SJCRH30 (cell line): Measurements from ENCODE around the gene BCKDHB. TPM values are rescaled to one million over a fixed set of nuclear protein-coding genes. Genes with fewer than 3 reads are reported as not detected.
"Not testable (repeated sequence)": the region's sequence is repeated elsewhere in the genome, so short reads cannot be mapped to it uniquely, and the experiment has no call there.

Experiments
- DNase-seq, 2 experiments: peaks; one replicate each; pipeline ENCODE4 v3.0.0-alpha.2; 2015 to 2020
- H3K27ac ChIP-seq: fragments of 250-450 bp; sonication (Bioruptor Pico); 2 replicates; pipeline ENCODE4 v1.5.1; 2020; ENCODE audit warnings: mild to moderate bottlenecking, moderate library complexity
- H3K27me3 ChIP-seq: fragments of 250-450 bp; sonication (Bioruptor Pico); 2 replicates; pipeline ENCODE4 v1.5.1; 2020; ENCODE audit warnings: mild to moderate bottlenecking, moderate library complexity
- H3K36me3 ChIP-seq: fragments of 250-450 bp; sonication (Bioruptor Pico); 2 replicates; pipeline ENCODE4 v1.5.1; 2020; ENCODE audit warnings: mild to moderate bottlenecking, moderate library complexity
- H3K4me1 ChIP-seq: fragments of 250-450 bp; sonication (Bioruptor Pico); 2 replicates; pipeline ENCODE4 v1.5.1; 2020; ENCODE audit warnings: mild to moderate bottlenecking, moderate library complexity
- H3K4me3 ChIP-seq: fragments of 250-450 bp; sonication (Bioruptor Pico); 2 replicates; pipeline ENCODE4 v1.5.1; 2020; ENCODE audit warnings: mild to moderate bottlenecking, moderate library complexity
- H3K9me3 ChIP-seq: fragments of 250-450 bp; sonication (Bioruptor Pico); replicated peaks from 2 replicates; pipeline ENCODE4 v1.5.1; 2020; ENCODE audit warnings: mild to moderate bottlenecking, moderate library complexity
- total RNA-seq: library from RNA; depleted of rRNA; stranded (reverse); fragments of >200 nt; shearing (Covaris generic); gene quantifications from 2 replicates; pipeline ENCODE4 v1.2.3, GENCODE V29; 2014

The BCKDHB gene
- total RNA-seq, 1 experiment from 2014 or later = 26.8 TPM

DNA sequence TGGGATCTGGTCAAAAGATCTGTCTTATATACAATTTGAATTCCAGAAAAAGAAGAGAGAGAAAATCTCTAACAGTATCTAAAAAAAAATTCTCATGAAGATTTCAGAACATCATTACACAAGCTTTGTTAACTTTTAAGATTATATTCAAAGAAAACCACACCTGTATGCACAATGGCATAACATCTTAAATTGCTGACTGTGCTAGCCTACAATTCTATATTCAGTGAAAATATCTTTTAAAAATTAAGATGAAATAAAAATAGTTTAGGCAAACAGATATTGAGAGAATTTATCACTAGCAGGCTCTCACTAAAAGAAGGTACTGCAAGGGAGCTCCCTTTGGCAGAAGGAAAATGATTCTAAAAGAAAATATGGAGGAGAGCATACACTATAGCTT, 100.3 kb downstream of the BCKDHB start:
- H3K27me3 ChIP-seq = no peaks in the 10 kb centered on the region
- H3K4me1 ChIP-seq = peaks cover 4% of the 10 kb centered on the region; the same call in 1 of the 2 replicates
- H3K36me3 ChIP-seq = peaks cover 23% of the 10 kb centered on the region
- no peaks in the 10 kb centered on the region for H3K9me3 ChIP-seq
- no peak for DNase-seq
- no peak overlapping the region for H3K27ac ChIP-seq
- no peak overlapping the region for H3K4me3 ChIP-seq

DNA sequence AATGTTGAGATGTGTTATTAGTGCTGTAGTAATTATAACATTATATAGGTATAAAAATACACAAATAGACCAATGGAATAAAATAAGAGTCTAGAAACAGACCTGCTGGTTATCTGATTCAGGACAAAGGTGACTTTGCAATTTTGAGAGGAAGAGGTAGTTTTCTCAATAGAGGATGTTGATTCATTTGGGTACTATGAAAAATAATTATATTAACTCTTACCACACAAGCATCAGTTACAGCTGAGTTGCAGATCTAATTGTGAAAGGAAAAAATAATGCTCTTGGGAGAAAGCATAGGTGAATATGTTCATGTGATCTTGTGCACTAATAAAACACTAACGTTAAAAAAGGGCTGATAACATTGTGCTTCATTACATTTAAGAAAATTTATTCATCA, 103.0 kb downstream of the BCKDHB start:
- Histone ChIP-seq H3K27me3 (no peaks in the 10 kb centered on the region), H3K36me3 (peaks cover 11% of the 10 kb centered on the region), H3K27ac (no peak overlapping the region), H3K4me3 (no peak overlapping the region), H3K9me3 (no peaks in the 10 kb centered on the region), H3K4me1 (peaks cover 8% of the 10 kb centered on the region; the same call in 1 of the 2 replicates)
- no peak for DNase-seq

DNA sequence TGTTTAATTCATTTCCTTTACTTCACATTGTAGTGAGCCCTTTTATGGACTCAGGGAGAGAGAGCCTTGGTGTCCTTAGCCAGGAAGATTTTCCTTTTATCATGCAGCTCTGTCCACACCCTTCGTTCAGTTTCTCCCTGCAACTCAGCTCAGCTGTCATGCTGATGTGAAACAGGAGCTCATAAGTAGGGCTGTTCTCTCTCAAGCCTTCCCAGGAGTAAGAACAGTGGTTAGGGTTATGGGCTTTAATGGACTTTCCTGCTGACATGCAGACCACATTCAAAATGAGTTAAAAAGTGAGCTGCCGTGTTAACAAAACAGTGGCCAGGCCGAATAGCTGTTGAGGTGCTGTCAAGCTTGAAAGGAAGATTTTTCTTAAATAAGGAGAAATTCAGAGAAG, 104.1 kb downstream of the BCKDHB start:
- peaks cover 4% of the 10 kb centered on the region for H3K36me3 ChIP-seq
- H3K27ac ChIP-seq = no peak overlapping the region
- no peaks in the 10 kb centered on the region for H3K9me3 ChIP-seq
- peak in 1 of 2 experiments; percentile 43 for DNase-seq
- H3K4me1 ChIP-seq = peaks cover 8% of the 10 kb centered on the region; the same call in 1 of the 2 replicates
- no peaks in the 10 kb centered on the region for H3K27me3 ChIP-seq
- no peak overlapping the region for H3K4me3 ChIP-seq

- H3K27ac ChIP-seq = no peak overlapping the region
- H3K27me3 ChIP-seq = no peaks in the 10 kb centered on the region
- no peak overlapping the region for H3K4me3 ChIP-seq
- H3K9me3 ChIP-seq = no peaks in the 10 kb centered on the region
- H3K36me3 ChIP-seq = peaks cover 4% of the 10 kb centered on the region
- DNase-seq = peak in 1 of 2 experiments; percentile 11
- H3K4me1 ChIP-seq = peaks cover 8% of the 10 kb centered on the region; the same call in 1 of the 2 replicates
Measured at GRCh38 chr6:80211286-80211685, 104.8 kb downstream of the BCKDHB start.

- not testable (repeated sequence) for H3K27ac ChIP-seq, H3K27me3 ChIP-seq, H3K9me3 ChIP-seq, H3K4me3 ChIP-seq, DNase-seq, H3K4me1 ChIP-seq, H3K36me3 ChIP-seq
Measured at GRCh38 chr6:80211890-80212289, 105.4 kb downstream of the BCKDHB start.

DNA sequence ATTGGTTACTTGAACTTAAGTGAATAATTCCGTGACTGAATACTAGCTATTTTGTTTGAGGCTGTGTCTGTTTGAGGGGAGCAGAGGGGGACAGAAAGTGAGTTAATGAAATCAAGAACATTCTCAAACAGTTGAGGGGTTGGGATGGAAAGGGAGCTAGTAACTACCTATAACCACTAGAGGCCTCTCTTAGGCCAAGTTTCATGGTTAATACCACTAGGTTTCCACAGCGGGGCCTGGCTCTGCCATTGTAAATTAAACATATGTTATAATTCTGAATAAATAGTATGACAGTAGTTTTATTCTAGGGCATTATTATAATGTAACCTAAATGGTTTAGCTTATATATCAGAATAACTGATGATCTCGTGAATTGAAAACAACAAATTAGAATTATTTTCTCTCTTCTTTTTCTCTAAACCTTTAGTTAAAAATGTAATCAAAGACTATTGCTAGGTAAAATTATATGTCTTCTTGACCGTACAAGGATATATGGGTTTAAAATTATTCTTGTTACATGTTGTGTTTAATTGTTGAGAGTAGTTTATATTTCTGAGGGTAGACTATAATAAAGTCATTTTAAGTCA, 108.1 kb downstream of the BCKDHB start:
- Histone ChIP-seq H3K9me3 (no peaks in the 10 kb centered on the region), H3K27me3 (no peaks in the 10 kb centered on the region), H3K27ac (no peak overlapping the region), H3K4me3 (no peak overlapping the region), H3K36me3 (peaks cover 1% of the 10 kb centered on the region), H3K4me1 (peaks cover 8% of the 10 kb centered on the region; the same call in 1 of the 2 replicates)
- peak; percentile 20 to 68 for DNase-seq

DNA sequence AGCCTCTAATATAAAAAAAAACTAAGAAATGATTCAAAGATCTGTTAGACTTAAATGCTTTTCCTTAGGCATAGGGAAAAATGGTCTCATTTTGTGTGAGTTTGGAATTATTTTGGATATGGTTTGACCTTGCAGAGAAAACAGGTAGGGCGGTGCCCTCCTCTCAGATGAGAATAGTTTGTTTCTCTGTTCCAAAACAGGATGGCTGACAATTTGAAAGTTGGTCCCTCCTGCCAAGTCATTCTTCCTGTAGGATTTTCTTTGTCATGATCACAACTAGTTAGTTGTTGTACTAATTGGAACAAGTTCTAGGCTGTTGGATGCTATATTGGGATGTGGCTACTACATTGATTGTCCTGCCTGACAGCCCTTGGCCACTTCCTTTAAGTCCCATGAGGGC, 108.6 kb downstream of the BCKDHB start:
- H3K27me3 ChIP-seq = no peaks in the 10 kb centered on the region
- H3K4me1 ChIP-seq = peaks cover 8% of the 10 kb centered on the region; the same call in 1 of the 2 replicates
- DNase-seq = no peak
- no peak overlapping the region for H3K4me3 ChIP-seq
- no peaks in the 10 kb centered on the region for H3K9me3 ChIP-seq
- no peak overlapping the region for H3K27ac ChIP-seq
- H3K36me3 ChIP-seq = peaks cover 4% of the 10 kb centered on the region

- DNase-seq = no peak
- no peak overlapping the region for H3K27ac ChIP-seq
- H3K4me3 ChIP-seq = no peak overlapping the region
- no peaks in the 10 kb centered on the region; the same call in 1 of the 2 replicates for H3K9me3 ChIP-seq
- H3K27me3 ChIP-seq = no peaks in the 10 kb centered on the region
- peaks cover 1% of the 10 kb centered on the region; the same call in 1 of the 2 replicates for H3K4me1 ChIP-seq
- H3K36me3 ChIP-seq = peaks cover 4% of the 10 kb centered on the region
Measured at GRCh38 chr6:80217794-80218193, 111.3 kb downstream of the BCKDHB start.

GRCh38 chr6:80223743-80224212, 117.3 kb downstream of the BCKDHB start:
- no peaks in the 10 kb centered on the region for H3K27me3 ChIP-seq
- no peaks in the 10 kb centered on the region; the same call in 1 of the 2 replicates for H3K9me3 ChIP-seq
- H3K36me3 ChIP-seq = peaks cover 4% of the 10 kb centered on the region
- H3K4me3 ChIP-seq = no peak overlapping the region
- H3K27ac ChIP-seq = no peak overlapping the region
- DNase-seq = no peak
- H3K4me1 ChIP-seq = no peaks in the 10 kb centered on the region

- H3K4me3 ChIP-seq = no peak overlapping the region
- no peak for DNase-seq
- peaks cover 2% of the 10 kb centered on the region; the same call in 1 of the 2 replicates for H3K36me3 ChIP-seq
- no peaks in the 10 kb centered on the region for H3K4me1 ChIP-seq
- H3K27me3 ChIP-seq = no peaks in the 10 kb centered on the region
- H3K9me3 ChIP-seq = no peaks in the 10 kb centered on the region; the same call in 1 of the 2 replicates
- no peak overlapping the region for H3K27ac ChIP-seq
Measured at GRCh38 chr6:80226151-80226550, 119.7 kb downstream of the BCKDHB start.

DNA sequence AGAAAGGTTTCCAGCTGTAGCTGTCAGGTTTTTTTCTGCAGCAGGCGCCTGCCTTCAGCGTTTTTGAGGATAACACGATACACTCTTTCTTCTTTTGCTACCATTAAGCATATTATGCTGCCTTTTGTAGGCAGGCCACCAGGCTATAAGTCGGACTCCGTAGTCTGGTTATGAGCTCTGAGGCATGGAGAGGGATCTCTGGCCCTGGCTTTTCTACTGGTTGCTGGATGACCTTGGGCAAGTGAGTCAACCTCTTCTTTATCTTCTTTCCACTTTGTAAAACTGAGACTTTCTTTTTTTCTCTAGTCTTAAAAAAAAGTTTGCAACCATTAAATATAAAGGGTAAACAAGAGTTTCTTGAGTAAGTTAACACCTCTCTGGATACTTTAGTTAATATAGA, 120.2 kb downstream of the BCKDHB start:
- H3K27ac ChIP-seq = no peak overlapping the region
- H3K27me3 ChIP-seq = no peaks in the 10 kb centered on the region
- peaks cover 2% of the 10 kb centered on the region; the same call in 1 of the 2 replicates for H3K36me3 ChIP-seq
- no peaks in the 10 kb centered on the region; the same call in 1 of the 2 replicates for H3K9me3 ChIP-seq
- H3K4me1 ChIP-seq = no peaks in the 10 kb centered on the region
- DNase-seq = no peak
- H3K4me3 ChIP-seq = no peak overlapping the region

DNA sequence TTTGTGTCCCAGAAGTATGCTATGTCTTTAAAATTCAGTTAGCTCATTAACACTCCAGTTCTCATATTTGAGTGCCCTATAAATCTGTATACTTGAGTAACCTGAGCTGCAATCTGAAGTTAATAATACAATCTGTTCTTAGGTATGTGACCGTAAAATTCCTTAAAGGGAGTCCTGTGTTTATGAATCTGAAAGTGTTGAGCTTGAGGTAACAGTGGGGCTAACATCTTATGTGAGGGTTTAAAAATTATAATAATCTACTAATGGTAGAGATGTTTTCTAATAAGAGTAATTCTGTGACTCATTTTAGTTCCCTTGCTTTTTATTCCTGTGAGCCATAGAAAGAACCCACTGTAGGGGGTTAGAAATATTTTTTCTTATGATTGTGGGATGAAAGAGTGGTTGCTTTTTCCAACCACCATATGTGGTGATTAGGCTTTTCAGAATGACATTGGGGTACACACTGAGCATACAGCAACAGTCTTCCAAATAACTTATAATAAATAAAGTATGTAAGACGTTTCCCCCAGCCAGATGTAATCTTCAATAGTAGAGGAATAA, 121.2 kb downstream of the BCKDHB start:
- Histone ChIP-seq H3K4me1 (no peaks in the 10 kb centered on the region), H3K4me3 (no peak overlapping the region), H3K27ac (no peak overlapping the region), H3K27me3 (no peaks in the 10 kb centered on the region), H3K36me3 (peaks cover 2% of the 10 kb centered on the region; the same call in 1 of the 2 replicates), H3K9me3 (no peaks in the 10 kb centered on the region; the same call in 1 of the 2 replicates)
- DNase-seq = no peak

GRCh38 chr6:80233262-80233661, 126.8 kb downstream of the BCKDHB start:
- DNase-seq = no peak
- Histone ChIP-seq H3K36me3 (peaks cover 6% of the 10 kb centered on the region), H3K4me3 (no peak overlapping the region), H3K4me1 (no peaks in the 10 kb centered on the region), H3K9me3 (no peaks in the 10 kb centered on the region), H3K27me3 (no peaks in the 10 kb centered on the region), H3K27ac (no peak overlapping the region)

DNA sequence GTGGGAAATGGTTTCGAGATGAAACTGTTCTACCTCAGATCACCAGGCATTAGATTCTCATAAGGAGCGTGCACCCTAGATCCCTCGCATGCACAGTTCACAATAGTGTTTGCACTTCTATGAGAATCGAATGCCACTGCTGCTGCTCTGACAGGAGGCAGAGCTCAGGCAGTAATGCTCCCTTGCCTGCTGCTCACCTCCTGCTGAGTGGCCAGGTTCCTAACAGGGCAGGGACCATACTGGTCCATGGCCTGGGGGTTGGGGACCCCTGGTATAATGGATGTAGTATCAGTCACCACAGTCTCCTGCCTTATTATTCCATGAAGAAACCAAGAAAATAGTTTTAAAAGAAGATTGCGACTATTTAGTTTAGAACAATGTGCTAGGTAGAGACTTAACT, 127.5 kb downstream of the BCKDHB start:
- no peaks in the 10 kb centered on the region for H3K27me3 ChIP-seq
- H3K27ac ChIP-seq = no peak overlapping the region
- DNase-seq = no peak
- H3K4me3 ChIP-seq = no peak overlapping the region
- peaks cover 6% of the 10 kb centered on the region for H3K36me3 ChIP-seq
- no peaks in the 10 kb centered on the region for H3K4me1 ChIP-seq
- no peaks in the 10 kb centered on the region for H3K9me3 ChIP-seq

GRCh38 chr6:80234401-80234800, 127.9 kb downstream of the BCKDHB start:
- H3K4me3 ChIP-seq = no peak overlapping the region
- H3K27ac ChIP-seq = no peak overlapping the region
- H3K4me1 ChIP-seq = no peaks in the 10 kb centered on the region
- H3K36me3 ChIP-seq = peaks cover 3% of the 10 kb centered on the region
- DNase-seq = no peak
- H3K27me3 ChIP-seq = no peaks in the 10 kb centered on the region
- H3K9me3 ChIP-seq = no peaks in the 10 kb centered on the region
